ENCODE data around the gene ADAMTSL1. TPM values are rescaled to one million over a fixed set of nuclear protein-coding genes. Genes with fewer than 3 reads are reported as not detected.

The ADAMTSL1 gene
- polyA plus RNA-seq, 1 donor from 2014 or later: 1.1 TPM

GRCh38 chr9:18708429-18708828, 234.5 kb downstream of the ADAMTSL1 start:
- Histone ChIP-seq H3F3A (ENCODE audit: insufficient read depth, low read length, poor library complexity, severe bottlenecking) (no peaks in the 10 kb centered on the region), H3K27ac (ENCODE audit: low read length) (no peak overlapping the region), H3K9me3 (ENCODE audit: low read length) (no peaks in the 10 kb centered on the region), H3K27me3 (ENCODE audit: insufficient read depth, low read depth, low read length) (no peaks in the 10 kb centered on the region), H3K4me3 (ENCODE audit: low read length) (no peak overlapping the region), H3K9me2 (ENCODE audit: insufficient read depth, low read length) (no peaks in the 10 kb centered on the region), H3K9ac (ENCODE audit: low read length) (no peak overlapping the region), H4K20me1 (ENCODE audit: insufficient read depth) (no peaks in the 10 kb centered on the region), H3K36me3 (ENCODE audit: insufficient read depth, low read length) (no peaks in the 10 kb centered on the region), H3K79me2 (replicated peaks; ENCODE audit: insufficient read depth, low read length) (no peaks in the 10 kb centered on the region), H2AFZ (ENCODE audit: low read depth, low read length) (no peak overlapping the region), H3K4me2 (ENCODE audit: low read length) (no peak overlapping the region)
- TF ChIP-seq EZH2 (IDR thresholded peaks at IDR 0.05; ENCODE audit: borderline replicate concordance, insufficient read depth, low read length, poor library complexity, severe bottlenecking): no peak
- no peak for TF ChIP-seq EP300 (conservative IDR thresholded peaks at IDR 0.05; ENCODE audit: poor library complexity, severe bottlenecking)
- no peak for TF ChIP-seq TAF1 (IDR thresholded peaks at IDR 0.05; ENCODE audit: low read depth)
- TF ChIP-seq POLR2AphosphoS5 (IDR thresholded peaks at IDR 0.05): no peak
- TF ChIP-seq, protein P1, sequence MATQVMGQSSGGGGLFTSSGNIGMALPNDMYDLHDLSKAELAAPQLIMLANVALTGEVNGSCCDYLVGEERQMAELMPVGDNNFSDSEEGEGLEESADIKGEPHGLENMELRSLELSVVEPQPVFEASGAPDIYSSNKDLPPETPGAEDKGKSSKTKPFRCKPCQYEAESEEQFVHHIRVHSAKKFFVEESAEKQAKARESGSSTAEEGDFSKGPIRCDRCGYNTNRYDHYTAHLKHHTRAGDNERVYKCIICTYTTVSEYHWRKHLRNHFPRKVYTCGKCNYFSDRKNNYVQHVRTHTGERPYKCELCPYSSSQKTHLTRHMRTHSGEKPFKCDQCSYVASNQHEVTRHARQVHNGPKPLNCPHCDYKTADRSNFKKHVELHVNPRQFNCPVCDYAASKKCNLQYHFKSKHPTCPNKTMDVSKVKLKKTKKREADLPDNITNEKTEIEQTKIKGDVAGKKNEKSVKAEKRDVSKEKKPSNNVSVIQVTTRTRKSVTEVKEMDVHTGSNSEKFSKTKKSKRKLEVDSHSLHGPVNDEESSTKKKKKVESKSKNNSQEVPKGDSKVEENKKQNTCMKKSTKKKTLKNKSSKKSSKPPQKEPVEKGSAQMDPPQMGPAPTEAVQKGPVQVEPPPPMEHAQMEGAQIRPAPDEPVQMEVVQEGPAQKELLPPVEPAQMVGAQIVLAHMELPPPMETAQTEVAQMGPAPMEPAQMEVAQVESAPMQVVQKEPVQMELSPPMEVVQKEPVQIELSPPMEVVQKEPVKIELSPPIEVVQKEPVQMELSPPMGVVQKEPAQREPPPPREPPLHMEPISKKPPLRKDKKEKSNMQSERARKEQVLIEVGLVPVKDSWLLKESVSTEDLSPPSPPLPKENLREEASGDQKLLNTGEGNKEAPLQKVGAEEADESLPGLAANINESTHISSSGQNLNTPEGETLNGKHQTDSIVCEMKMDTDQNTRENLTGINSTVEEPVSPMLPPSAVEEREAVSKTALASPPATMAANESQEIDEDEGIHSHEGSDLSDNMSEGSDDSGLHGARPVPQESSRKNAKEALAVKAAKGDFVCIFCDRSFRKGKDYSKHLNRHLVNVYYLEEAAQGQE (IDR thresholded peaks at IDR 0.05; ENCODE audit: borderline replicate concordance): no peak
- TF ChIP-seq RAD21 (conservative IDR thresholded peaks at IDR 0.05): no peak
- no peak for TF ChIP-seq SMC3 (conservative IDR thresholded peaks at IDR 0.05; ENCODE audit: poor library complexity)
- no peak for TF ChIP-seq MXI1 (conservative IDR thresholded peaks at IDR 0.05; ENCODE audit: poor library complexity, severe bottlenecking)
- TF ChIP-seq CTCF (IDR thresholded peaks at IDR 0.05; ENCODE audit: poor library complexity, severe bottlenecking): no peak

GRCh38 chr9:18710065-18710464, 236.1 kb downstream of the ADAMTSL1 start:
- H3F3A ChIP-seq (ENCODE audit: insufficient read depth, low read length, poor library complexity, severe bottlenecking): no peaks in the 10 kb centered on the region
- no peaks in the 10 kb centered on the region for H3K79me2 ChIP-seq (replicated peaks; ENCODE audit: insufficient read depth, low read length)
- no peaks in the 10 kb centered on the region for H3K27me3 ChIP-seq (ENCODE audit: insufficient read depth, low read depth, low read length)
- no peaks in the 10 kb centered on the region for H3K9me3 ChIP-seq (ENCODE audit: low read length)
- H3K9me2 ChIP-seq (ENCODE audit: insufficient read depth, low read length): no peaks in the 10 kb centered on the region
- no peak overlapping the region for H3K27ac ChIP-seq (ENCODE audit: low read length)
- H4K20me1 ChIP-seq (ENCODE audit: insufficient read depth): no peaks in the 10 kb centered on the region
- TF ChIP-seq EP300 (conservative IDR thresholded peaks at IDR 0.05; ENCODE audit: poor library complexity, severe bottlenecking) (no peak), POLR2AphosphoS5 (IDR thresholded peaks at IDR 0.05) (no peak), MXI1 (conservative IDR thresholded peaks at IDR 0.05; ENCODE audit: poor library complexity, severe bottlenecking) (no peak), TAF1 (IDR thresholded peaks at IDR 0.05; ENCODE audit: low read depth) (no peak), RAD21 (conservative IDR thresholded peaks at IDR 0.05) (no peak), EZH2 (IDR thresholded peaks at IDR 0.05; ENCODE audit: borderline replicate concordance, insufficient read depth, low read length, poor library complexity, severe bottlenecking) (no peak)
- no peak overlapping the region for H3K4me3 ChIP-seq (ENCODE audit: low read length)
- H3K9ac ChIP-seq (ENCODE audit: low read length): no peak overlapping the region
- H3K4me2 ChIP-seq (ENCODE audit: low read length): no peak overlapping the region
- H3K36me3 ChIP-seq (ENCODE audit: insufficient read depth, low read length): no peaks in the 10 kb centered on the region
- no peak overlapping the region for H2AFZ ChIP-seq (ENCODE audit: low read depth, low read length)

Data from neural cell (in vitro differentiated cells).